ENCODE results near the gene ACRBP.
A peak's percentile ranks its signal among the peaks of the same experiment; 100 is the strongest.

Gene ACRBP

GRCh38 chr12:6688999-6689882 lies 42.0 kb upstream of the ACRBP start, which contains the start of gene ZNF384:
Gene ZNF384 (minus strand): TSS chr12:6689375. CDS start chr12:6679520, 9,855 bp downstream.
- ChIA-PET POLR2A (interaction anchor here (0.5 to 2.3 kb wide), 65 partner anchors 8 to 345 kb away, joined by 3 to 91 read pairs (median 5); partner anchors contain the start of genes C12orf57, CD4, CDCA3 and COPS7A), CTCF (interaction anchor here (0.6 to 1.9 kb wide), 8 partner anchors 9 to 75 kb away, joined by 3 to 12 read pairs (median 4); partner anchors contain the start of genes MLF2 and PIANP)
- TF ChIP-seq FOXM1 (IDR thresholded peaks at IDR 0.05; ENCODE audit: borderline replicate concordance) (peak; percentile 56; the same call in 1 of the 2 replicates), PKNOX1 (IDR thresholded peaks at IDR 0.05) (peak; percentile 46), TARDBP (IDR thresholded peaks at IDR 0.05) (peak; percentile 72), HDGF (IDR thresholded peaks at IDR 0.05; ENCODE audit: borderline replicate concordance) (no peak), FOXK2 (IDR thresholded peaks at IDR 0.05) (no peak), ARNT (IDR thresholded peaks at IDR 0.05) (no peak), LEF1 (IDR thresholded peaks at IDR 0.05; ENCODE audit: borderline replicate concordance) (no peak), BHLHE40 (IDR thresholded peaks at IDR 0.05; ENCODE audit: borderline replicate concordance) (no peak), CTBP1 (IDR thresholded peaks at IDR 0.05; ENCODE audit: borderline replicate concordance) (no peak; the same call in 1 of the 2 replicates), SUZ12 (IDR thresholded peaks at IDR 0.05) (no peak), SP1 (IDR thresholded peaks at IDR 0.05) (no peak), L3MBTL2 (conservative IDR thresholded peaks at IDR 0.05) (0 out of 2 replicates have a peak, but pooled peaks have one; percentile 10), ELF4 (IDR thresholded peaks at IDR 0.05) (peak; percentile 95), ZNF384 (IDR thresholded peaks at IDR 0.05) (no peak), FOXA1 (IDR thresholded peaks at IDR 0.05) (no peak), NFRKB (IDR thresholded peaks at IDR 0.05) (no peak)
- peak; percentile 95 for DNase-seq (ENCODE audit: extremely low spot score)

GRCh38 chr12:6688543-6688998 lies 41.3 kb upstream of the ACRBP start:
- POLR2A ChIA-PET, result interaction anchor here (0.5 to 2.3 kb wide), 41 partner anchors 9 to 255 kb away, joined by 3 to 91 read pairs (median 7); partner anchors contain the start of genes C12orf57, CD4, CDCA3 and COPS7A

GRCh38 chr12:6685814-6686213 lies 38.6 kb upstream of the ACRBP start:
- no peak for TF ChIP-seq FOXM1 (IDR thresholded peaks at IDR 0.05; ENCODE audit: borderline replicate concordance)
- TF ChIP-seq ELF4 (IDR thresholded peaks at IDR 0.05), result no peak
- no peak for TF ChIP-seq BHLHE40 (IDR thresholded peaks at IDR 0.05; ENCODE audit: borderline replicate concordance)
- no peak for TF ChIP-seq FOXK2 (IDR thresholded peaks at IDR 0.05)
- no peak for TF ChIP-seq ZNF384 (IDR thresholded peaks at IDR 0.05)
- no peak for TF ChIP-seq FOXA1 (IDR thresholded peaks at IDR 0.05)
- no peak for TF ChIP-seq SP1 (IDR thresholded peaks at IDR 0.05)
- TF ChIP-seq NFRKB (IDR thresholded peaks at IDR 0.05), result no peak
- TF ChIP-seq HDGF (IDR thresholded peaks at IDR 0.05; ENCODE audit: borderline replicate concordance), result no peak
- TF ChIP-seq CTBP1 (IDR thresholded peaks at IDR 0.05; ENCODE audit: borderline replicate concordance), result no peak
- TF ChIP-seq L3MBTL2 (conservative IDR thresholded peaks at IDR 0.05), result no peak
- no peak for TF ChIP-seq LEF1 (IDR thresholded peaks at IDR 0.05; ENCODE audit: borderline replicate concordance)
- no peak for TF ChIP-seq SUZ12 (IDR thresholded peaks at IDR 0.05)
- TF ChIP-seq ARNT (IDR thresholded peaks at IDR 0.05), result no peak
- no peak for TF ChIP-seq PKNOX1 (IDR thresholded peaks at IDR 0.05)
- no peak for TF ChIP-seq TARDBP (IDR thresholded peaks at IDR 0.05)
- no peak for DNase-seq (ENCODE audit: extremely low spot score)
- POLR2A ChIA-PET, result interaction anchor here (0.9 to 1.5 kb wide), 2 partner anchors 16 to 72 kb away, joined by 3 read pairs; no protein-coding TSS in a partner anchor
- CTCF ChIA-PET, result interaction anchor here (1.2 kb wide), 1 partner anchor 21 kb away, joined by 6 read pairs; no protein-coding TSS in a partner anchor

More at GRCh38 chr12:6688543-6688998, 41.3 kb upstream of the ACRBP start:
- CTCF ChIA-PET, result interaction anchor here (1.0 to 1.9 kb wide), 5 partner anchors 13 to 75 kb away, joined by 3 to 11 read pairs (median 4); partner anchors contain the start of genes MLF2 and PIANP
- TF ChIP-seq ARNT (IDR thresholded peaks at IDR 0.05) (no peak), L3MBTL2 (conservative IDR thresholded peaks at IDR 0.05) (peak; percentile 37), FOXM1 (IDR thresholded peaks at IDR 0.05; ENCODE audit: borderline replicate concordance) (0 out of 2 replicates have a peak, but pooled peaks have one; percentile 49)
- no peak for DNase-seq (ENCODE audit: extremely low spot score)

GRCh38 chr12:6684609-6685008 lies 37.4 kb upstream of the ACRBP start:
- peak; percentile 53 for DNase-seq (ENCODE audit: extremely low spot score)
- ChIA-PET POLR2A (interaction anchor here (1.0 to 1.3 kb wide), 3 partner anchors 39 to 68 kb away, joined by 3 to 4 read pairs (median 4); partner anchors contain the start of genes COPS7A and MLF2), CTCF (interaction anchor here (0.6 to 1.5 kb wide), 13 partner anchors 12 to 149 kb away, joined by 3 to 14 read pairs (median 5); no protein-coding TSS in a partner anchor)
- no peak for TF ChIP-seq ELF4 (IDR thresholded peaks at IDR 0.05)
- TF ChIP-seq FOXK2 (IDR thresholded peaks at IDR 0.05), result no peak
- no peak for TF ChIP-seq BHLHE40 (IDR thresholded peaks at IDR 0.05; ENCODE audit: borderline replicate concordance)
- no peak for TF ChIP-seq L3MBTL2 (conservative IDR thresholded peaks at IDR 0.05)
- no peak for TF ChIP-seq CTBP1 (IDR thresholded peaks at IDR 0.05; ENCODE audit: borderline replicate concordance)
- TF ChIP-seq FOXM1 (IDR thresholded peaks at IDR 0.05; ENCODE audit: borderline replicate concordance), result no peak
- TF ChIP-seq LEF1 (IDR thresholded peaks at IDR 0.05; ENCODE audit: borderline replicate concordance), result no peak

GRCh38 chr12:6676962-6677361 lies 29.7 kb upstream of the ACRBP start:
- ChIA-PET CTCF (no interaction called here), POLR2A (interaction anchor here (1.7 kb wide), 1 partner anchor 12 kb away, joined by 7 read pairs; the partner anchor contains the start of gene ZNF384)
- no peak for DNase-seq (ENCODE audit: extremely low spot score)
- TF ChIP-seq HDGF (IDR thresholded peaks at IDR 0.05; ENCODE audit: borderline replicate concordance) (no peak), FOXK2 (IDR thresholded peaks at IDR 0.05) (no peak), FOXM1 (IDR thresholded peaks at IDR 0.05; ENCODE audit: borderline replicate concordance) (no peak), ZNF384 (IDR thresholded peaks at IDR 0.05) (no peak), NFRKB (IDR thresholded peaks at IDR 0.05) (no peak), SP1 (IDR thresholded peaks at IDR 0.05) (no peak), BHLHE40 (IDR thresholded peaks at IDR 0.05; ENCODE audit: borderline replicate concordance) (no peak), TARDBP (IDR thresholded peaks at IDR 0.05) (no peak), FOXA1 (IDR thresholded peaks at IDR 0.05) (no peak), SUZ12 (IDR thresholded peaks at IDR 0.05) (no peak), ARNT (IDR thresholded peaks at IDR 0.05) (no peak), LEF1 (IDR thresholded peaks at IDR 0.05; ENCODE audit: borderline replicate concordance) (no peak), L3MBTL2 (conservative IDR thresholded peaks at IDR 0.05) (no peak)

Measured in HEK293T (cell line).